Ascending aorta (tissue), 2 donors: ENCODE data around the gene PHLDB3. TPM values are rescaled to one million over a fixed set of nuclear protein-coding genes. Genes with fewer than 3 reads are reported as not detected.
"Not testable (repeated sequence)": the region's sequence is repeated elsewhere in the genome, so short reads cannot be mapped to it uniquely, and the experiment has no call there.

Experiments
- DNase-seq, 2 donors: peaks; one replicate each; pipeline ENCODE4 v3.0.0-alpha.2; 2019; ENCODE audit warnings: low spot score in 2 of 2
- H3K27ac ChIP-seq, 2 donors: fragments of 200-600 bp; sonication (generic); one replicate each; pipeline ENCODE4 v1.5.1; 2016 to 2017; ENCODE audit warnings: mild to moderate bottlenecking in 1 of 2
- H3K27me3 ChIP-seq: fragments of 200-600 bp; sonication (generic); one replicate; pipeline ENCODE4 v1.5.1; 2017
- H3K36me3 ChIP-seq, 2 donors: fragments of 200-600 bp; sonication (generic); one replicate each; pipeline ENCODE4 v1.5.1; 2016
- H3K4me1 ChIP-seq, 2 donors: fragments of 200-600 bp; sonication (generic); one replicate each; pipeline ENCODE4 v1.5.1; 2016 to 2017; ENCODE audit warnings: mild to moderate bottlenecking in 1 of 2
- H3K4me3 ChIP-seq, 2 donors: fragments of 200-600 bp; sonication (generic); one replicate each; pipeline ENCODE4 v1.5.1; 2016 to 2017; ENCODE audit warnings: mild to moderate bottlenecking in 1 of 2
- H3K9me3 ChIP-seq, 2 donors: fragments of 200-600 bp; sonication (generic); one replicate each; pipeline ENCODE4 v1.5.1; 2016
- intact Hi-C: fragments of 100-400 bp; cut with DNase I; formaldehyde crosslinking; loops from one replicate; pipeline ENCODE4 v1.15.1; 2023
- total RNA-seq: library from RNA; depleted of rRNA; stranded (reverse); fragments of >200 nt; gene quantifications from one replicate; pipeline ENCODE4 v1.1.0, GENCODE V29; 2016
- TF ChIP-seq, protein P1 (sequence below), 3 experiments: fragments of 200-600 bp in 2 of 3; fragments of 450-650 bp in 1 of 3; sonication (generic) in 2 of 3; IDR thresholded peaks; one replicate each; pipeline ENCODE4 v1.5.1; 2016 to 2019; ENCODE audit warnings: antibody characterized with exemption in 3 of 3, mild to moderate bottlenecking in 1 of 3, moderate library complexity in 1 of 3

PHLDB3 gene
- total RNA-seq, 1 donor from 2014 or later, result 1.8 TPM

DNA sequence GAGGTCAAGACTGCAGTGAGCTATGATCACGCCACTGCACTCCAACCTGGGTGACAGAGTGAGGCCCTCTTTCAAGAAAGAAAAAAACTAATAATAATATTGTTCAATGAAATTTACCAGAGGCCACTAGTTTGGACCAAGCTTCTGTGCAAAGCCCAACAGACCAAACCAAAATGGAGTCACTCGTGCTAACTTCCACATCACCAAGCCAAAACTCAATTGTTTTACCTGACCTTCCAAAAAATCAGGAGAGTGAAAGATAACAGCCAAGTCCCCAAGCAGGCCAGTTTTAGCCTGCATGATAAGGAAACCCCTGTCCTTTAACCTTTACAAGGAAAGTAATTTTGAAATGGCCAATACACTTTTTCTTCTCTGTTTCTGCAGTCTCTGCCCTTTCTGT, 59.1 kb downstream of the PHLDB3 start:
- H3K27me3 ChIP-seq, result no peaks in the 10 kb centered on the region
- TF ChIP-seq, protein P1, sequence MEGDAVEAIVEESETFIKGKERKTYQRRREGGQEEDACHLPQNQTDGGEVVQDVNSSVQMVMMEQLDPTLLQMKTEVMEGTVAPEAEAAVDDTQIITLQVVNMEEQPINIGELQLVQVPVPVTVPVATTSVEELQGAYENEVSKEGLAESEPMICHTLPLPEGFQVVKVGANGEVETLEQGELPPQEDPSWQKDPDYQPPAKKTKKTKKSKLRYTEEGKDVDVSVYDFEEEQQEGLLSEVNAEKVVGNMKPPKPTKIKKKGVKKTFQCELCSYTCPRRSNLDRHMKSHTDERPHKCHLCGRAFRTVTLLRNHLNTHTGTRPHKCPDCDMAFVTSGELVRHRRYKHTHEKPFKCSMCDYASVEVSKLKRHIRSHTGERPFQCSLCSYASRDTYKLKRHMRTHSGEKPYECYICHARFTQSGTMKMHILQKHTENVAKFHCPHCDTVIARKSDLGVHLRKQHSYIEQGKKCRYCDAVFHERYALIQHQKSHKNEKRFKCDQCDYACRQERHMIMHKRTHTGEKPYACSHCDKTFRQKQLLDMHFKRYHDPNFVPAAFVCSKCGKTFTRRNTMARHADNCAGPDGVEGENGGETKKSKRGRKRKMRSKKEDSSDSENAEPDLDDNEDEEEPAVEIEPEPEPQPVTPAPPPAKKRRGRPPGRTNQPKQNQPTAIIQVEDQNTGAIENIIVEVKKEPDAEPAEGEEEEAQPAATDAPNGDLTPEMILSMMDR (IDR thresholded peaks at IDR 0.05), result no peak
- no peak for DNase-seq
- no peak overlapping the region for H3K27ac ChIP-seq
- no peaks in the 10 kb centered on the region for H3K4me1 ChIP-seq
- intact Hi-C loops, result loop anchor here (10.0 kb wide), 1 partner anchor 209 kb away; no protein-coding TSS in a partner anchor
- no peaks in the 10 kb centered on the region for H3K36me3 ChIP-seq
- no peak overlapping the region for H3K4me3 ChIP-seq
- no peaks in the 10 kb centered on the region for H3K9me3 ChIP-seq

DNA sequence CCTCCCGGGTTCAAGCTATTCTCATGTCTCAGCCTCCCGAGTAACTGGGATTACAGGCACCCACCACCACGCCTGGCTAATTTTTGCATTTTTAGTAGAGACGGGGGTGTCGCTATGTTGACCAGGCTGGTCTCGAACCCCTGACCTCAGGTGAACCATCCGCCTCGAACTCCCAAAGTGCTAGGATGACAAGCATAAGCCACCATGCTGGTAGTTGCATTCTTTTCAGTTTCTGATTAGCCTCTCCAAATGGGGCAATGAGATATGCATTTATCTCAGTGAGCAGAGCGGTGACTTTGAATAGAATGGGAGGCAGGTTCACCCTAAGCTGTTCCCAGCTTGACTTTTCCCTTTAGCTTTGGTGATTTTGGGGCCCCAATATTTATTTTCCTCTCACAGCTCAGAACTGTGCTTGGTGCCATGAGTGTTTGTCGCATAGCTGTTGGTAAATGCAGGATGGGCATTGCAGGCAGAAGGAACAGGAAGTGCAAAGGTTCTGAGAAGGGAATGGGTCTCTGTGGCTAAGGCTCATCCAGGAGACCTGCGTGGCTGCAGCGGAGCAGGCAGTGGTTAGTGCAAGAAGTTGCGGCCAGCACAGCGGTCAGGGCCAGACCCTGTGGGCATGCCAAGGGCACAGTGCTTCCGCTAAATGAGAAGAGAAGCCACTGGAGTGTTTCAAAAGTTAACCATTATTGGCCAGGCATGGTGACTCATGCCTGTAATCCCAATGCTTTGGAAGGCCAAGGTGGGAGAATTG, 59.8 kb downstream of the PHLDB3 start:
- no peak for DNase-seq
- Histone ChIP-seq H3K9me3 (no peaks in the 10 kb centered on the region), H3K4me1 (no peaks in the 10 kb centered on the region), H3K27me3 (no peaks in the 10 kb centered on the region), H3K27ac (no peak overlapping the region), H3K36me3 (no peaks in the 10 kb centered on the region), H3K4me3 (no peak overlapping the region)
- TF ChIP-seq, protein P1 (IDR thresholded peaks at IDR 0.05), result no peak
- intact Hi-C loops, result loop anchor here (10.0 kb wide), 1 partner anchor 210 kb away; no protein-coding TSS in a partner anchor

DNA sequence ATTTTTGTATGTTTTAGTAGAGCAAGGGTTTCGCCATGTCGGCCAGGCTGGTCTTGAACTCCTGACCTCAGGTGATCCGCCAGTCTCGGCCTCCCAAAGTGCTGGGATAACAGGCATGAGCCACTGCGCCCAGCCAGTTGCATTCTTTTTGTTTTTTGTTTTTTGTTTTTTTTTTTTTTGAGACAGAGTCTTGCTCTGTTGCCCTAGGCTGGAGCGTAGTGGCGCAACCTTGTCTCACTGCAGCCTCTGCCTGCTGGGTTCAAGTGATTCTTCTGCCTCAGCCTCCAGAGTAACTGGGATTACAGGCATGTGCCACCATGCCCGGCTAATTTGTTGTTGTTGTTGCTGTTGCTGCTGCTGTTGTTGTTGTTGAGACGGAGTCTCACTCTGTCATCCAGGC, 60.5 kb downstream of the PHLDB3 start:
- not testable (repeated sequence) for H3K4me1 ChIP-seq, DNase-seq, H3K36me3 ChIP-seq, H3K27me3 ChIP-seq, H3K4me3 ChIP-seq, H3K9me3 ChIP-seq, H3K27ac ChIP-seq
- intact Hi-C loops, result loop anchor here (10.0 kb wide), 1 partner anchor 211 kb away; no protein-coding TSS in a partner anchor

DNA sequence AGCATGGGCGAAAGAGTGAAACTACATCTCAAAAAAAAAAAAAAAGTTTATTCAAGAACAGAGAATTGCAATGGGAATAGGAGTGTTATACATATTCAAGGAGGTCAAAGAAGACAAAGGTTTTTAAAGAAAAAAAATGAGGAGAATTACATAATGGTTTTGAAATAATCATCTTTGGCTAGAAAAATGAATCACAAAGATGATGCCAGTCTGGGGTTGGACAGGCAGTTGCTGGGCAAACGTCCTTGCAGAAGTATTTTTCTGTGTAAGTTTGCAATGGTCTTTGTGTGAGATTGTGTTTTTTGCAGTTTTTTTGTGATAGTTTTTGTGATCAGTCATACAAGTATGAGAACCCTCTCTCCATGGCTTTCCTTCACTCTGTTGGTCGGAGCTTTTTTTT, 62.8 kb downstream of the PHLDB3 start:
- H3K27ac ChIP-seq, result no peak overlapping the region
- no peak for DNase-seq
- H3K9me3 ChIP-seq, result no peaks in the 10 kb centered on the region
- H3K36me3 ChIP-seq, result no peaks in the 10 kb centered on the region
- intact Hi-C loops, result loop anchor here (10.0 kb wide), 1 partner anchor 213 kb away; no protein-coding TSS in a partner anchor
- no peaks in the 10 kb centered on the region for H3K27me3 ChIP-seq
- TF ChIP-seq, protein P1 (IDR thresholded peaks at IDR 0.05), result no peak
- H3K4me3 ChIP-seq, result no peak overlapping the region
- H3K4me1 ChIP-seq, result no peaks in the 10 kb centered on the region

DNA sequence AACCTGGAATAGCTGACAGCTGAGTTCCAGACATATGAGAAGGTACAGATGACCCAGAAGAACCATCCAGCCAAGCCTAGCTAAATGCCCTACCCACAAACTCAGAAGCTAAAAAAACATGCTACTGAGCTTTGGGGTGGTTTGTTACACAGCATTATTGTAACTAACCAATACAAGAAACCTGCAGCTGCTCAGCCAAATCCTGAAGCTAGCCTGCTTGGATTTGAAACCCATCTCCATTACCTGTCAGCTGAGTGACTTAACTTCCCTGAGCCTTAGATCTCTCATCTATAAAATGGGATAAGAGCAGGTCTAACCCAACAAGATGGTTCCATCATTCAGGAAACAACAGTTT, 64.9 kb downstream of the PHLDB3 start:
- Histone ChIP-seq H3K9me3 (no peaks in the 10 kb centered on the region), H3K4me1 (no peaks in the 10 kb centered on the region), H3K4me3 (no peak overlapping the region), H3K27me3 (no peaks in the 10 kb centered on the region), H3K36me3 (no peaks in the 10 kb centered on the region), H3K27ac (no peak overlapping the region)
- TF ChIP-seq, protein P1 (IDR thresholded peaks at IDR 0.05), result no peak
- no peak for DNase-seq
- intact Hi-C loops, result loop anchor here (10.0 kb wide), 1 partner anchor 215 kb away; no protein-coding TSS in a partner anchor

DNA sequence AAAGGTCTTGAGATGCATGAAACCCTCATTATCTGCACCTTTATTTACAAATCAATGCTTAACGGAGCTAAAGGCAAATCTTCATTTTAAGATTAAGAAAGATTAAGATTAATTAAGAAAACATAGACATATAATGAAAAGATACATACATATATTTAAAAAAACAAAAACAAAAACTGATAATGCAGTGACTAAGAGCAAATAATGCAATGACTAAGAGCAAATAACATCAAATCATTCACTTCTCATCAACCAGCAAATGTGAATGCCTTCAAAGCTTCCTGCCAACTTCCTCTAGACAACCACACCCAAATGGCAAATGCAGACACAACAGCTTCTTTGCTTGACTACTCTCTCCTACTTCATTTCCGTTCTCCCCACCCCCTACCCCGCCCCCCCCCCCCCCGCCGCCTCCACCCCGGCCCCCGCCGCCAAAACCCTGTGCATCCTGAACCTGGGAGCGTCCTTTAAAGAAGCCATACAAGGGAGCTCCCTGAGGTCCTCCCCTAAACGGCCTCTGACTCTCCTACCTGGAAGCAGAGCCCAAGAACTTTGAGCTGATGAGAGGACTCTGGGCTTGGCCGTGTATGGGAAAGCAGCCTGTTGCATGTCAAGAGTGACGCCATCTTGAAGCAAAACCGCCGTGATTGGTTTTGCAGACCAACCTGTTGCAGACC, 65.4 kb downstream of the PHLDB3 start:
- no peaks in the 10 kb centered on the region for H3K4me1 ChIP-seq
- no peak overlapping the region for H3K4me3 ChIP-seq
- DNase-seq, result no peak
- intact Hi-C loops, result no loop called here
- no peak overlapping the region for H3K27ac ChIP-seq
- H3K9me3 ChIP-seq, result no peaks in the 10 kb centered on the region
- TF ChIP-seq, protein P1 (IDR thresholded peaks at IDR 0.05), result no peak
- H3K27me3 ChIP-seq, result no peaks in the 10 kb centered on the region
- H3K36me3 ChIP-seq, result no peaks in the 10 kb centered on the region
